T-helper 2 cell (primary cell): Measurements from ENCODE around the gene OSBPL2.

Experiments used
- DNase-seq, 5 experiments: peaks; one replicate each; pipeline versions ENCODE4 v3.0.0 to v3.0.0-alpha.2; 2012 to 2022

Gene OSBPL2

GRCh38 chr20:62222972-62223371 is 15.3 kb upstream of the OSBPL2 start:
- no peak for DNase-seq

- DNase-seq, result no peak
Measured at GRCh38 chr20:62223571-62223970, 14.8 kb upstream of the OSBPL2 start.

GRCh38 chr20:62224113-62224855 is 14.0 kb upstream of the OSBPL2 start:
- no peak for DNase-seq

GRCh38 chr20:62225026-62225425 is 13.3 kb upstream of the OSBPL2 start:
- DNase-seq, result no peak

- no peak for DNase-seq
Measured at GRCh38 chr20:62225820-62226635, 12.3 kb upstream of the OSBPL2 start.

- DNase-seq, result no peak
Measured at GRCh38 chr20:62226707-62227590, 11.4 kb upstream of the OSBPL2 start.

- DNase-seq, result no peak
Measured at GRCh38 chr20:62227591-62227976, 10.7 kb upstream of the OSBPL2 start.

GRCh38 chr20:62227977-62228958 is 10.1 kb upstream of the OSBPL2 start:
- no peak for DNase-seq

- no peak for DNase-seq
Measured at GRCh38 chr20:62228982-62229545, 9.3 kb upstream of the OSBPL2 start.

GRCh38 chr20:62229667-62230066 is 8.7 kb upstream of the OSBPL2 start:
- no peak for DNase-seq

- DNase-seq, result no peak
Measured at GRCh38 chr20:62230276-62230675, 8.0 kb upstream of the OSBPL2 start.

- no peak for DNase-seq
Measured at GRCh38 chr20:62230696-62231095, 7.6 kb upstream of the OSBPL2 start.

GRCh38 chr20:62231292-62231691 is 7.0 kb upstream of the OSBPL2 start:
- DNase-seq, result no peak

- no peak for DNase-seq
Measured at GRCh38 chr20:62232194-62232593, 6.1 kb upstream of the OSBPL2 start.

- DNase-seq, result no peak
Measured at GRCh38 chr20:62232770-62233645, 5.3 kb upstream of the OSBPL2 start.

- DNase-seq, result no peak
Measured at GRCh38 chr20:62233684-62234083, 4.6 kb upstream of the OSBPL2 start.

GRCh38 chr20:62234339-62234738 is 4.0 kb upstream of the OSBPL2 start:
- DNase-seq, result no peak

- DNase-seq, result no peak
Measured at GRCh38 chr20:62235001-62235776, 3.1 kb upstream of the OSBPL2 start.

GRCh38 chr20:62235777-62236157 is 2.6 kb upstream of the OSBPL2 start:
- DNase-seq, result no peak

- no peak for DNase-seq
Measured at GRCh38 chr20:62236200-62236599, 2.1 kb upstream of the OSBPL2 start.
